Measurements from ENCODE around the gene VWF. TPM values are rescaled to one million over a fixed set of nuclear protein-coding genes. Genes with fewer than 3 reads are reported as not detected.

The VWF gene
- total and polyA plus RNA-seq, 2 of the 4 experiments (the other 2 are of a cell fraction), result under 0.01 to 0.09 TPM

GRCh38 chr12:6133642-6134041 lies 9.2 kb upstream of the VWF start:
- ATAC-seq (ENCODE audit: low read depth) (no peak), DNase-seq (no peak)
- no peaks in the 10 kb centered on the region for H3K27me3 ChIP-seq (ENCODE audit: control insufficient read depth, insufficient read depth, low read length)
- no peak overlapping the region for H2BK120ac ChIP-seq (ENCODE audit: low read depth, low read length)
- dilution Hi-C loops (cut with HindIII; ENCODE audit: low sequenced_read_pairs, unreplicated experiment), result no loop called here
- H3K9me3 ChIP-seq (ENCODE audit: control insufficient read depth, insufficient read depth, low read length), result no peaks in the 10 kb centered on the region
- no peak overlapping the region for H3K9ac ChIP-seq (ENCODE audit: low read depth, low read length)
- H3K14ac ChIP-seq (replicated peaks; ENCODE audit: low read depth, low read length), result no peak overlapping the region
- POLR2A ChIA-PET (ENCODE audit: unreplicated experiment), result no interaction called here
- no peak overlapping the region for H3K4me2 ChIP-seq (ENCODE audit: low read depth, low read length)
- H4K91ac ChIP-seq (ENCODE audit: insufficient read depth, low read depth, low read length), result no peak overlapping the region
- no TSS peak for BruUV-seq (replicated peaks)
- H2AK9ac ChIP-seq (replicated peaks; ENCODE audit: low read depth, low read length, poor library complexity), result no peak overlapping the region
- H3K4me3 ChIP-seq (ENCODE audit: insufficient read depth, low read depth, low read length), result no peak overlapping the region
- CTCF ChIA-PET, result no interaction called here
- intact Hi-C loops (cut with micrococcal nuclease), result no loop called here
- H3K4ac ChIP-seq (ENCODE audit: low read depth, low read length), result no peak overlapping the region
- no peak overlapping the region for H3K27ac ChIP-seq (ENCODE audit: insufficient read depth, low read length)
- no peak overlapping the region for H2BK20ac ChIP-seq (ENCODE audit: low read depth, low read length)
- H2AK5ac ChIP-seq (ENCODE audit: low read depth, low read length), result no peak overlapping the region
- H4K8ac ChIP-seq (ENCODE audit: low read depth in 2 of 2, low read length in 2 of 2), result no peak overlapping the region
- no peak overlapping the region for H2AFZ ChIP-seq (replicated peaks; ENCODE audit: low read length, poor library complexity)
- H3K36me3 ChIP-seq (ENCODE audit: control insufficient read depth, insufficient read depth, low read length), result no peaks in the 10 kb centered on the region
- H3K18ac ChIP-seq (ENCODE audit: low read depth, low read length), result no peak overlapping the region
- H3K79me1 ChIP-seq (ENCODE audit: low read depth in 1 of 2, low read length in 2 of 2), result no peaks in the 10 kb centered on the region
- H2BK15ac ChIP-seq (ENCODE audit: low read depth, low read length), result no peak overlapping the region
- H4K20me1 ChIP-seq (ENCODE audit: insufficient read depth, low read length), result no peaks in the 10 kb centered on the region
- H3K23ac ChIP-seq (ENCODE audit: low read depth, low read length), result no peak overlapping the region
- H3K56ac ChIP-seq (ENCODE audit: extremely low read depth, insufficient read depth, low read length), result no peak overlapping the region
- no peak overlapping the region for H2BK5ac ChIP-seq (ENCODE audit: low read depth, low read length, poor library complexity, severe bottlenecking)
- TF ChIP-seq MAZ (IDR thresholded peaks at IDR 0.05; ENCODE audit: borderline replicate concordance, low read depth, low read length), result no peak
- no peak for TF ChIP-seq CEBPB (IDR thresholded peaks at IDR 0.05; ENCODE audit: low read depth, low read length)
- no peak for TF ChIP-seq MXI1 (IDR thresholded peaks at IDR 0.05; ENCODE audit: borderline replicate concordance, low read depth, low read length)
- TF ChIP-seq MAFK (IDR thresholded peaks at IDR 0.05; ENCODE audit: low read depth, low read length), result peak; percentile 100
- TF ChIP-seq CHD1 (IDR thresholded peaks at IDR 0.05; ENCODE audit: low read depth, low read length), result no peak
- TF ChIP-seq POLR2A (IDR thresholded peaks at IDR 0.05; ENCODE audit: low read depth, low read length), result no peak
- H3K9me1 ChIP-seq (ENCODE audit: insufficient read depth, low read length), result no peaks in the 10 kb centered on the region
- in situ Hi-C loops (cut with MboI; ENCODE audit: low sequenced_read_pairs), result no loop called here
- no peak overlapping the region for H4K5ac ChIP-seq (ENCODE audit: low read depth, low read length)
- no peaks in the 10 kb centered on the region for H3K4me1 ChIP-seq (ENCODE audit: control insufficient read depth, insufficient read depth, low read length)
- WGBS, 2 experiments (ENCODE audit: extremely low coverage in 2 of 2, insufficient read length in 1 of 2), result 70% methylated on average over 2 of the region's 18 CpGs; no CpG with 5 or more reads in 1 of the 2 experiments

All from IMR-90 (cell line).